ENCODE results near the gene NACC2.
"Not testable (repeated sequence)": the region's sequence is repeated elsewhere in the genome, so short reads cannot be mapped to it uniquely, and the experiment has no call there.

The NACC2 gene

DNA sequence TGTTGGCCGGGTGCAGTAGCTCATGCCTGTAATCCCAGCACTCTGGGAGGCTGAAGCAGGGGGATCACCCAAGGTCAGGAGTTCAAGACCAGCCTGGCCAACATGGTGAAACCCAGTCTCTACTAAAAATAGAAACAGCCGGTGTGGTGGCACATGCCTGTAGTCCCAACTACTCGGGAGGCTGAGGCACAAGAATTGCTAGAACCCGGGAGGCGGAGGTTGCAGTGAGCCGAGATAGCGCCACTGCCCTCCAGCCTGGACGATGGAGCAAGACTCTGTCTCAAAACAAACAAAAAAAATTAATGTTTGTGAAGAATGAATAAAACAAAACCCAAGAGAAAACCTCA, 68.2 kb downstream of the NACC2 start:
- H3K4me3 ChIP-seq (ENCODE audit: low read depth, low read length), result not testable (repeated sequence)

GRCh38 chr9:136026266-136026942, 68.7 kb downstream of the NACC2 start:
- no peak overlapping the region for H3K4me3 ChIP-seq (ENCODE audit: low read depth, low read length)

DNA sequence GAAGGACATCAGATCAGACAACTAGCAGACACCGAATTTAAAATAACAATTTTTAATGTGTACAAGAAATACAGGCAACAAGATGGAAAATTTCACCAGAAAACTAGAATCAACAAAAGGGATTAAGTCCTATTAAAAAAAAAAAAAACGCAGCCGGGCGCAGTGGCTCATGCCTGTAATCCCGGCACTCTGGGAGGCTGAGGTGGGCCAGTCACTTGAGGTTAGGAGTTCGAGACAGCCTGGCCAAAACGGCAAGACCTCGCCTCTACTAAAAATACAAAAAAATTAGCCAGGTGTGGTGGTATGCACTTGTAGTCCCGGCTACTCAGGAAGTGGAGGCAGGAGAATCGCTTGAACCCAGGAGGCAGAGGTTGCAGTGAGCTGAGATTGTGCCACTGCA, 69.6 kb downstream of the NACC2 start:
- H3K4me3 ChIP-seq (ENCODE audit: low read depth, low read length), result no peak overlapping the region

- H3K4me3 ChIP-seq (ENCODE audit: low read depth, low read length), result no peak overlapping the region
Observed at GRCh38 chr9:136024696-136025316, 70.3 kb downstream of the NACC2 start.

- no peak overlapping the region for H3K4me3 ChIP-seq (ENCODE audit: low read depth, low read length)
Observed at GRCh38 chr9:136024286-136024685, 70.8 kb downstream of the NACC2 start.

DNA sequence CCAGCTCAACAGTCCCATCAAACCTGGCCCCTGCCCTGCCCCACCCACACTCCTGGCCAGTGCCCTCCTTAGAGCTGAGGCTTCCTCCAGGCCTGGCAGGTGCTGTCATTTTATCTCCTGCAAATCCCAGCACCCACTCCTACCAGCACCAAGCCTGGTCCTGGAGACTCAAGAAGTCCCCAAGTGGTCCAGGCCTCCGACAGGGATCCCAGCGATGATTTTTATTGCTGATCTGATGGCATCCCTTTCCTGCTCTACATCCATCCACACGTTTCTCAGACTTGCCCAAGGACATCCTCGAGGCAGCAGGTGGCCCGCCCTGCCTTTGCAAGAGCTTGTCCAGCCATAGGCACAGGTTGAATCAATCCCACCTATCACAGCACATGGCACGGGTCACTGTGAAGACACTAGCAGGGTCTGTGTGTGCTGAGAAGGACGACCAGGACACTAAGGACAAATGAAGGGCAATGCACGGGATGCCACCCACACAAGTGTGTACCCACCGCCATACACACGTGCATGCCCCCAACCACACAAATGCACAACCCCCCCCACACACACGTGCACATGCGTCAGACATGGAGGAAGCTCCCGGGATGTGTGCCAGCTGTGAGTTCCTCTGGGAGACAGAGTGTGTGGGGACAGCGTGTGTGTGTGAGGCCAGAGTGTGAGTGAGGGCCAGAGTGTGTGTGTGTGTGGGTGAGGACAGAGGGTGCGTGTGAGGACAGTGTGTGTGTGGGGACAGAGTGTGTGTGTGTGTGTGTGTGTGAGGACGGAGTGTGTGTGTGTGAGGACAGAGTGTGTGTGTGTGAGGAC, 71.5 kb downstream of the NACC2 start:
- H3K4me3 ChIP-seq (ENCODE audit: low read depth, low read length), result no peak overlapping the region

DNA sequence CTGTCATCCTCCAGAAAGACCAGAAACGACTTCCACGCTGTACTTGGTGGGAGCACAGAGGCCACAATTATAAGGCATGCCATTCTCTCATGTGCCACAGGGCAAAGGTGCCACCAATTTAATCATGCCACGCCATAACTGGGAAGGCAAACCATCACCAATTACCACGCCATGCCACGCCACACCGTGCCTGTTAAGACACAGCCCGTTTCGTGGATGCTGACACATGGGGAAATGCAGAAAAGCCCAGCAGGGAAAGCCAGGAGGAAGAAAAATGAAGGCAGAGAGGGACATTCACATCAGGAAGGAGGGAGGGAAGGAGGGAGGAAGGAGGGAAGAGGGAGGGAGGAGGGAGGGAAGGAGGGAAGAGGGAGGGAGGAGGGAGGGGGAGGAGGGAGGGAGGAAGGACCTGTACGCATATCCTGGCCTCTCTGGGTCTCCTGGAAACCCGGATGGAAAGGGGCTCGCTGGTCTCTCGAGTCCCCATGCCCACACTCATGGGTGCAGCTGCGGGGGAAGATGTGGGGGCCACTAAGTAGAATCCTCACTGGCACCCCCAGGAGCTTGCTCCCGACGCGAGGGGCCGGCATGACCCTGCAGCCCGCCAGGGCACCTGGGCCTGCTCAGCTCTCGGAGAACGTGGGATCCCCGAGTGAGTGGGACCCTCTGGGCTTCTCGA, 72.2 kb downstream of the NACC2 start:
- no peak overlapping the region for H3K4me3 ChIP-seq (ENCODE audit: low read depth, low read length)

- no peak overlapping the region for H3K4me3 ChIP-seq (ENCODE audit: low read depth, low read length)
Observed at GRCh38 chr9:136021872-136022681, 73.0 kb downstream of the NACC2 start.

GRCh38 chr9:136021171-136021871, 73.8 kb downstream of the NACC2 start:
- H3K4me3 ChIP-seq (ENCODE audit: low read depth, low read length), result no peak overlapping the region

- H3K4me3 ChIP-seq (ENCODE audit: low read depth, low read length), result no peak overlapping the region
Observed at GRCh38 chr9:136020671-136021070, 74.4 kb downstream of the NACC2 start.

DNA sequence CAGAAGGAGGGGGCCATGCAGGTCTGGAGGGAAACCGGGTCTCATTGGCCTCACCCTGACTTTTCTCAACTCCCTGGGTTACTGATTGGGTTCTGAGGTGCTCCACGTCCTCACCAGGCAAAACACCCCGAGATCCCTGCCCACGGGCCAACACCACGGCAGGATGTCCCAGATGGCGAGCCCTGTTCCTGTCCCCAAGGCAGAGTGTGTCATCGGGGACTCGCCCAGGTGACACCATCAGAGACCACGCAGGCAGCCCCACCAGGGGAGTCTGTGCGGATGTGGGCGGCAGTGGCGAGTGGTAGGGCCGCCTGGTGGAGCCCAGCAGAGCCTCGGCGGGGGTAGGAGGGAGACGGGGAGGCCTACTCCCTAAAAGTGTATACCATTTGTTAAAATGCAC, 74.9 kb downstream of the NACC2 start:
- H3K4me3 ChIP-seq (ENCODE audit: low read depth, low read length), result no peak overlapping the region

DNA sequence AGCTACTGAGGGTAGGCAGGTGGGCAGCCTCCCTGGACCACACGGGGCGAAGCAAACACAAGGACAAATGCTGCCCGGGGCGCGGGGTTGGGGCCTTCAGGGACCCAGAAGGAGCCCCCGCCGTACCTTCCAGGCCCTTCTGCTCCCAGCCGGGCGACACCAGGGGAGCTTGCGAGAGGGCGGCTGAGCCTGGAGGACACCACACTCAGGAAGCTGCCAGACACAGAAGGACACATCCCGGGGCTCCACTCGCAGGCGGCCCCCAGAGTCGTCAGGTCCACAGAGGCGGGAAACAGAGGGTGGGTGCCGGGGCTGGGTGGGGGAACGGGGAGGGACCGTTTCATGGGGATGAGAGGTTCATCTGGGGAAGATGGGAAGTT, 75.4 kb downstream of the NACC2 start:
- H3K4me3 ChIP-seq (ENCODE audit: low read depth, low read length), result no peak overlapping the region

DNA sequence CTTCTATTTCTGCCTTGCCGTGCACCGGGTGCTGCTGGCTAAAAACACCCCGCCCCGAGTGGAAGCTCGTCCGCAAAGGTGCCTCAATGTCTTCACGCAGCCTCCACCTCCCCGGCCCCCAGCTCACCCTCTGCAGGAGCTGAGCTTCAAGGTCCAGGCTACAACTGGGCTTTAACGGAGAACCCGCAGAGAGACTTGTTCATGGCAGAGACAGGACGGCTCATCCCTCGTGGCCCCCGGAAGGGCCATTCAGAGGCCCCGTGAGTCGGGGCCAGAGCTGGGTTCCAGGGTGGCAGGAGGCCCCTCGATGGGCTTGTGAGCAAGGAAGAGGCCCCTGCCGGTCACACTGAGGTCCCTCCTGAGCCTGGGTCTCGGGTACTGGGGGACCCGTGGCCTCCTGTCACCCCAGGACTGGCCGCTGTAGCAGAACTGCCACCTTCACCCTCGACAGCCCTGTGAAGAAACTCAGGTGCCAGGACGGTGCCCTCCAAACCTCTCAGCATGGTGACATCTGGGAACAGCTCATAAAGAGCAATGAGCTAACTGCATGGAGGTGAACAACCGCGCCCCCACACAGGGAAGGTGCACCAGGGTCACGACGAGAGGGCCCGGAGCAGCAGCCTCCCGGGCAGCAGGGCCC, 75.9 kb downstream of the NACC2 start:
- no peak overlapping the region for H3K4me3 ChIP-seq (ENCODE audit: low read depth, low read length)

- no peak overlapping the region for H3K4me3 ChIP-seq (ENCODE audit: low read depth, low read length)
Observed at GRCh38 chr9:136018257-136019031, 76.6 kb downstream of the NACC2 start.

DNA sequence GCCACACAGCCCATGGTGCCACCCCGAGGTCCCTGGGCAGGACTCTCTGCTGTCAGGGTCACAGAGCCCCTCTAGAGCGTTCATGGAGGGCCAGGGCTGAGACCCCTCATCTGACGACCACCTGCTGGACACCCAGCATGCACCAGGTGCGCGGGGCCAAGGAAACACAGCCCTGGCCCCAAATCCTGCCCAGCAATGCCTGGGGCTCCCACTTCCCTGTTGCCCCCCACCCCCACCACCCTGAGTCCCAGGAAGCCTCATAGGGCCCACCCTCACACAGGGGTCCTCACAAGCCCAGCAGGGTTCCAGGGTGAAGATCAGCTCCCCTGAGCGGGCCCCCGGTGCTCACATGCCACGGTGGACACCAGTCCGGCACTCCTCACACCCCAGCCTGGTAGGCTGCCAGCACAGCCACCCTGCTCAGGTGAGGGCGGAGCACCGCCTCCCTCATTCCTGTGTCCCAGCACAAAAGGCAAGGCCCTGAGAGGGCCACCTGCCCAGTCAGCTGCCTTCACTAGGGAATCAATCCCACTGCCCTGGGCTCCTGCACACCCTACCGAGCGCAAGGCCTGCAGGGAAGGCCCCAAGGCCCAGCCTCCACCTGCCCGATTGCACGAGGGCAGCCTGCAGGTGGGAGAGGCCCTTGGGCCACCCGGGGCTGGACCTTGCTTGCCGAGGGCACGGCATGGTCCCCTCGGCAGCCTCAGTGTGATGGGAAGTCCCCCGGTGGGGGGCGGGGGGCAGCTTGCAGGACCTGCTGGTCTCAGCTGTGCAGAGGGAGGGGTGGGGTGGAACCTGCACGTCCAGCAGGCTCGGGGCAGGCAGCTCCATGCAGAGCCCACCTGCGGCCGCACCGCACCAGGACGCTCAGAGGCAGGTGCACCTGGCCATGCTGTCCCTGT, 77.5 kb downstream of the NACC2 start:
- H3K4me3 ChIP-seq (ENCODE audit: low read depth, low read length), result no peak overlapping the region

GRCh38 chr9:136016572-136017288, 78.4 kb downstream of the NACC2 start:
- no peak overlapping the region for H3K4me3 ChIP-seq (ENCODE audit: low read depth, low read length)

All from iPS-11a (cell line).